DOHH2 (cell line): ENCODE data around the gene C9orf50.

Experiments used
- EZH2phosphoT487 ChIP-seq: fragments of 200-600 bp; sonication (generic); IDR thresholded peaks from 2 replicates; pipeline ENCODE4 v1.6.1; 2017; ENCODE audit warnings: borderline replicate concordance, mild to moderate bottlenecking, antibody characterized with exemption, low read length, moderate library complexity, mixed read lengths
- TF ChIP-seq, protein P1 (sequence below): fragments of 200-600 bp; sonication (generic); IDR thresholded peaks from one replicate; pipeline ENCODE4 v1.5.1; 2014; ENCODE audit warnings: antibody characterized with exemption, mild to moderate bottlenecking, low read depth, low read length; ENCODE audit not compliant: poor library complexity, severe bottlenecking

DNA sequence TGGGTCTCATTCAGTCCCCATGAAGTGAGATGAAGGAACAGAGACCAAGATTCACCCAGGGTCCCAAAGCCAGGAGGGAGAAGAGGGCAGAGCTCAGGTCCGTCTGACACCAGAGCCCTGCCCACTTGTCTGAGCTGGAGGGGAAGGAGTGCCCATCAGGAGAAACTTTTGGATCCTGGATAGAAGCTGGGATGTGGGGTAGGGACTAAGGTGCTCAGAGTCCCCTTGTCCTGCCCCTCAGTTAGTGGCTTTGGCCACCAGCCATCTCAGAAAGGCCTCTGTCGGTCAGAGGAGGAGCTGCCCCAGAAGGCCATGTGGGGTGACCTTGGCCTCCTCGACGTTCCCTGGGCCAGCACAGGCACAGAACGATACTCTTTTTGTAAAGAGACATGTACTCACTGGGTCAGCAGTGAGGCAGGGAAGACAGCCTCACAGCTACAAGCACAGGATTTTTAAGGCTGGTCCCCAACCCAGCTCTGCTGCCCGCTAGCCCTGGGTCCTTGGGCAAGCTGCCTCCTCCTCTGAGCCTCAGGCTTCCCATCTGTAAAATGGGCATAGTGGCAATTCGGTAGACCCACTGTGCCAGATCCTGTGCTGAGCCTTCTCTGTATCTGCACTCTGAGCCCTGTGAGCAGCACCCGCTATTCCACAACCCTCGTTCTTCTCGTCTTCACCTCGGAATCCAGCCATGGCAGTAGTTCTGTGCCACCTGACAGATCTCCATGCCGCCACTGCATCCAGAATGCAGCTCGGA lies 49.4 kb downstream of the C9orf50 start:
- TF ChIP-seq, protein P1, sequence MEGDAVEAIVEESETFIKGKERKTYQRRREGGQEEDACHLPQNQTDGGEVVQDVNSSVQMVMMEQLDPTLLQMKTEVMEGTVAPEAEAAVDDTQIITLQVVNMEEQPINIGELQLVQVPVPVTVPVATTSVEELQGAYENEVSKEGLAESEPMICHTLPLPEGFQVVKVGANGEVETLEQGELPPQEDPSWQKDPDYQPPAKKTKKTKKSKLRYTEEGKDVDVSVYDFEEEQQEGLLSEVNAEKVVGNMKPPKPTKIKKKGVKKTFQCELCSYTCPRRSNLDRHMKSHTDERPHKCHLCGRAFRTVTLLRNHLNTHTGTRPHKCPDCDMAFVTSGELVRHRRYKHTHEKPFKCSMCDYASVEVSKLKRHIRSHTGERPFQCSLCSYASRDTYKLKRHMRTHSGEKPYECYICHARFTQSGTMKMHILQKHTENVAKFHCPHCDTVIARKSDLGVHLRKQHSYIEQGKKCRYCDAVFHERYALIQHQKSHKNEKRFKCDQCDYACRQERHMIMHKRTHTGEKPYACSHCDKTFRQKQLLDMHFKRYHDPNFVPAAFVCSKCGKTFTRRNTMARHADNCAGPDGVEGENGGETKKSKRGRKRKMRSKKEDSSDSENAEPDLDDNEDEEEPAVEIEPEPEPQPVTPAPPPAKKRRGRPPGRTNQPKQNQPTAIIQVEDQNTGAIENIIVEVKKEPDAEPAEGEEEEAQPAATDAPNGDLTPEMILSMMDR, result no peak
- no peak for TF ChIP-seq EZH2phosphoT487
